ENCODE results near the gene NDUFS1. TPM values are rescaled to one million over a fixed set of nuclear protein-coding genes. Genes with fewer than 3 reads are reported as not detected.

NDUFS1 gene
- total RNA-seq, 1 experiment from 2014 or later: 102 TPM

GRCh38 chr2:206154197-206154596 lies 5.0 kb downstream of the NDUFS1 start:
- Histone ChIP-seq H3K4me1 (ENCODE audit: insufficient read depth, low read length) (no peaks in the 10 kb centered on the region), H4K91ac (ENCODE audit: insufficient read length, low read depth, low read length) (no peak overlapping the region), H3K4ac (ENCODE audit: low read depth, low read length) (no peak overlapping the region), H3K23ac (ENCODE audit: insufficient read length, low read depth, low read length) (no peak overlapping the region), H3K9me3 (ENCODE audit: control insufficient read depth, low read depth, low read length) (no peaks in the 10 kb centered on the region), H3K79me1 (ENCODE audit: insufficient read depth, low read depth, low read length, poor library complexity, severe bottlenecking) (peaks cover 7% of the 10 kb centered on the region), H3K23me2 (ENCODE audit: insufficient read length, low read depth, low read length, poor library complexity, severe bottlenecking) (peaks cover 9% of the 10 kb centered on the region), H4K8ac (replicated peaks; ENCODE audit: insufficient read length, low read depth, low read length) (no peak overlapping the region), H3K18ac (ENCODE audit: insufficient read length, low read depth, low read length) (no peak overlapping the region), H4K20me1 (ENCODE audit: control insufficient read depth, insufficient read depth, insufficient read length) (no peaks in the 10 kb centered on the region), H2AFZ (ENCODE audit: low read length) (no peak overlapping the region), H3T11ph (ENCODE audit: low read length) (no peak overlapping the region), H2BK120ac (ENCODE audit: low read depth, low read length, poor library complexity, severe bottlenecking) (no peak overlapping the region), H3K9ac (ENCODE audit: extremely low read depth, insufficient read length, low read length) (no peak overlapping the region), H2BK5ac (ENCODE audit: insufficient read length, low read length) (no peak overlapping the region), H2BK12ac (ENCODE audit: insufficient read length, low read depth, low read length) (no peak overlapping the region), H3K14ac (ENCODE audit: insufficient read depth, low read length) (no peak overlapping the region), H3K27ac (ENCODE audit: insufficient read length, low read depth, low read length) (no peak overlapping the region), H3K27me3 (ENCODE audit: insufficient read depth, low read length) (no peaks in the 10 kb centered on the region), H2BK20ac (ENCODE audit: low read depth, low read length, poor library complexity, severe bottlenecking) (no peak overlapping the region), H3K56ac (ENCODE audit: insufficient read length, low read depth, low read length) (no peak overlapping the region), H4K5ac (ENCODE audit: insufficient read length, low read depth, low read length) (no peak overlapping the region), H2BK15ac (ENCODE audit: low read depth, low read length) (no peak overlapping the region), H3K79me2 (ENCODE audit: insufficient read depth, low read length) (peaks cover 27% of the 10 kb centered on the region; the same call in 1 of the 2 replicates), H3K4me2 (ENCODE audit: insufficient read depth, insufficient read length, low read length) (no peak overlapping the region), H2AK5ac (ENCODE audit: insufficient read length, low read length) (no peak overlapping the region)
- TF ChIP-seq CTCF (conservative IDR thresholded peaks at IDR 0.05): peak; percentile 45
- Mint-ChIP-seq H3K4me3 (no peak overlapping the region), H3K36me3 (ENCODE audit: insufficient read depth in 1 of 3, low read depth in 3 of 3) (peaks cover 8 to 37% (median 14%) of the 10 kb centered on the region in 3 experiments), H3K9me3 (no peaks in the 10 kb centered on the region), H3K4me1 (peaks cover 5 to 17% of the 10 kb centered on the region in 2 experiments), H3K27ac (peak overlapping the region in 1 of 3 experiments; percentile 3; a peak in 2 of 7 replicates), H3K27me3 (ENCODE audit: low read depth) (no peaks in the 10 kb centered on the region)
- no CpG with 5 or more reads among the region's 3 CpGs for WGBS (ENCODE audit: extremely low coverage, insufficient read length, low lambda C conversion rate)
- no peak for DNase-seq
